Muscle layer of colon (tissue), 2 donors: ENCODE measurements around the gene PTPRT.

ENCODE experiments used
- H3K27ac ChIP-seq: one replicate; pipeline ENCODE4 v1.7.0; 2013; ENCODE audit warnings: low read depth, mild to moderate bottlenecking, low read length, moderate library complexity
- H3K27me3 ChIP-seq, 2 donors: one replicate each; pipeline ENCODE4 v1.7.0; 2013; ENCODE audit warnings: low read length in 2 of 2, mild to moderate bottlenecking in 2 of 2; ENCODE audit not compliant: insufficient read depth in 2 of 2, control insufficient read depth in 1 of 2
- H3K36me3 ChIP-seq: one replicate; pipeline ENCODE4 v1.7.0; 2013; ENCODE audit warnings: mild to moderate bottlenecking, low read length; ENCODE audit not compliant: insufficient read depth
- H3K4me1 ChIP-seq: one replicate; pipeline ENCODE4 v1.7.0; 2013; ENCODE audit warnings: mild to moderate bottlenecking, low read length; ENCODE audit not compliant: insufficient read depth
- H3K4me3 ChIP-seq, 2 donors: one replicate each; pipeline ENCODE4 v1.7.0; 2013; ENCODE audit warnings: low read length in 2 of 2, low read depth in 1 of 2, mild to moderate bottlenecking in 1 of 2, moderate library complexity in 1 of 2
- H3K9ac ChIP-seq: one replicate; pipeline ENCODE4 v1.7.0; 2013; ENCODE audit warnings: low read length
- H3K9me3 ChIP-seq: one replicate; pipeline ENCODE4 v1.7.0; 2013; ENCODE audit warnings: mild to moderate bottlenecking, low read length
- donor health status: abdominal sarcoma.
- donor health status: Adenocarcinoma of cecum.

PTPRT gene

GRCh38 chr20:42085366-42085765 is 1104.3 kb downstream of the PTPRT start:
- Histone ChIP-seq H3K4me1 (no peaks in the 10 kb centered on the region), H3K9ac (no peak overlapping the region), H3K27ac (no peak overlapping the region), H3K36me3 (no peaks in the 10 kb centered on the region), H3K9me3 (no peaks in the 10 kb centered on the region), H3K4me3 (no peak overlapping the region), H3K27me3 (no peaks in the 10 kb centered on the region)

DNA sequence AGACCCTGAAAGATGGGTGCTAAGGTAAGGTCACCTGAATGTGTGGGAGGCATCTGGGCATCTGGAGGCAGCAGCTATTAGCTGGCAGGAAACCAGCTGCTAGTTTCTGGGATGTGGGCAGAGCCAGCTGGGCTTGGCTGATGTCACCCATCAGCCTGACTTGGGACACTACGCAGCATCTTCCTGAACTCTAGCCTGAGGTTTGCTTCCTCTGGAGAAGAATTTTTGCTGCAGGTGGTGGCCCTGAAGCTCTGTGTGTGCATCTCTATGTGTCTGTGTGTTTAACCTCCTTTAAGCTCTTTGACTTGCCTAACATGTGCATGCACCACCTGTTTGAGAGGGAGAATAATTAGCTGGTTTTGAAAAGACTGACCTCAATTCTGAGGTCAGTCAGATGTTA is 1106.4 kb downstream of the PTPRT start:
- Histone ChIP-seq H3K9me3 (no peaks in the 10 kb centered on the region), H3K4me3 (no peak overlapping the region), H3K27ac (no peak overlapping the region), H3K4me1 (no peaks in the 10 kb centered on the region), H3K27me3 (no peaks in the 10 kb centered on the region), H3K9ac (no peak overlapping the region), H3K36me3 (no peaks in the 10 kb centered on the region)

GRCh38 chr20:42082611-42083010 is 1107.1 kb downstream of the PTPRT start:
- no peak overlapping the region for H3K27ac ChIP-seq

DNA sequence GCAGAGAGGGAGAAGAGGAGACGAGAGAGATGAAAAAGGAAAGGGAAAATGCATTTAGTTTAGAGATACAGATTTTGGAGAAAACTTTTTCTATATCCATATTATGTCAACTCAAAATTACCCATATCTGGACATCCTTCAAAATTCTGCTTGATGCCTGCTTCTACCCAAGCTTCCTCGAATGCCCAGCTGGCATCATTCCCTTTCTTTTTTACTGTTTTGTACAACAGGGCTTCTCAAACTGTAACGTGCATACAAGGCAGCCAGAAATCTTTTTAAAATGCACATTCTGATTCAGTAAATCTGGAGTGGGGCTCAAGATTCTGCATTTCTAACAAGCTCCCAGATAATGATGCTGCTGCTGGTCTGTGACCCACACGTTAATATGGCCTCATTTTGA is 1108.8 kb downstream of the PTPRT start:
- H3K9ac ChIP-seq = no peak overlapping the region
- H3K4me3 ChIP-seq = no peak overlapping the region
- H3K27ac ChIP-seq = no peak overlapping the region
- H3K27me3 ChIP-seq = no peaks in the 10 kb centered on the region
- H3K4me1 ChIP-seq = no peaks in the 10 kb centered on the region
- H3K36me3 ChIP-seq = no peaks in the 10 kb centered on the region
- no peaks in the 10 kb centered on the region for H3K9me3 ChIP-seq

More at GRCh38 chr20:42082611-42083010, 1107.1 kb downstream of the PTPRT start:
- H3K4me3 ChIP-seq = no peak overlapping the region
- H3K36me3 ChIP-seq = no peaks in the 10 kb centered on the region
- no peak overlapping the region for H3K9ac ChIP-seq
- H3K4me1 ChIP-seq = no peaks in the 10 kb centered on the region
- H3K9me3 ChIP-seq = no peaks in the 10 kb centered on the region
- no peaks in the 10 kb centered on the region for H3K27me3 ChIP-seq

DNA sequence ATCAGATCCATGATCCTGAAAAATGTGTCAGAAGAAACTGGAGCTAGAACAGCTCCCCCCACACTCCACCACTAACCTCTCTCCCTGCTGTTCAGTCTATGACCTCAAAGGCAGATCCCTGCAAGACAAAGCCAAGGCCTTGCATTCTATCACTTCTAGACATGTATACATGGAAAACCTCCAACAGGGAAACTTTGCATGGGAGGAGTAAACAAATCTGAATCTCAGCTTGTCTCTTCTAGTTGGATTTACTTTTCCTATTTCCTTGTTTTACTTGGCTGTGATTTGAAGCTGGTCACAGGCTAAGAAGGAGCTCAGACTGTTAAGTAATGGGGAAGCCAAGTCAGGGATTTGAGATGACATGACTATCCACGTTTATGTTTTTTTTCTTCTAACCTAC is 1114.8 kb downstream of the PTPRT start:
- H3K27me3 ChIP-seq = no peaks in the 10 kb centered on the region
- peaks cover 4% of the 10 kb centered on the region for H3K4me1 ChIP-seq
- no peaks in the 10 kb centered on the region for H3K36me3 ChIP-seq
- H3K27ac ChIP-seq = no peak overlapping the region
- no peak overlapping the region for H3K9ac ChIP-seq
- no peak overlapping the region for H3K4me3 ChIP-seq
- H3K9me3 ChIP-seq = no peaks in the 10 kb centered on the region

GRCh38 chr20:42067596-42067995 is 1122.1 kb downstream of the PTPRT start:
- Histone ChIP-seq H3K36me3 (no peaks in the 10 kb centered on the region), H3K9ac (no peak overlapping the region), H3K27me3 (no peaks in the 10 kb centered on the region), H3K27ac (no peak overlapping the region), H3K4me3 (no peak overlapping the region), H3K4me1 (no peaks in the 10 kb centered on the region), H3K9me3 (no peaks in the 10 kb centered on the region)

- no peaks in the 10 kb centered on the region for H3K36me3 ChIP-seq
- H3K4me1 ChIP-seq = no peaks in the 10 kb centered on the region
- H3K27me3 ChIP-seq = no peaks in the 10 kb centered on the region
- H3K9ac ChIP-seq = no peak overlapping the region
- no peaks in the 10 kb centered on the region for H3K9me3 ChIP-seq
- H3K27ac ChIP-seq = no peak overlapping the region
- H3K4me3 ChIP-seq = no peak overlapping the region
These were observed 1122.5 kb downstream of the PTPRT start for GRCh38 chr20:42067174-42067573.

DNA sequence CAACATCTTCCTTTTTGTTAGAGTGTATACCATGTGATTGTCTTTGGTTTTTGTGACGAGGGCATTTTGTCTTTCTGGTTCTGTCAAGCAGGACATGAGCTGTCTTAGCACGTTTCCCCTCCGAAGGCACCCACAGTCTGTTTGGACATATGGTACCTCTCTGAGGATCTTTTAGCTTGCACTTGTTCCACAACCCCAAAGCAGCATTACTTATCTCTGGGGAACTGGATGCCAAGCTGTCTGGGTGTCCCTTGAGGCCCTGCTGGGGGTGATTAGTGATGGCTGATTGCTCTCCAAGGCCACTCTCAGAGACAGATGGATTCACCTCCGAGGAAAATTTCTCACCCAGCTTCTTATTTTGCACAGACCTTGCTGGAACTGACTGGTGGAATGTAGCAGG is 1126.6 kb downstream of the PTPRT start:
- Histone ChIP-seq H3K4me1 (no peaks in the 10 kb centered on the region), H3K27me3 (no peaks in the 10 kb centered on the region), H3K27ac (no peak overlapping the region), H3K36me3 (no peaks in the 10 kb centered on the region), H3K4me3 (no peak overlapping the region), H3K9ac (no peak overlapping the region), H3K9me3 (no peaks in the 10 kb centered on the region)

GRCh38 chr20:42053350-42053749 is 1136.4 kb downstream of the PTPRT start:
- H3K27ac ChIP-seq = no peak overlapping the region
- H3K9ac ChIP-seq = no peak overlapping the region
- no peaks in the 10 kb centered on the region for H3K27me3 ChIP-seq
- H3K36me3 ChIP-seq = no peaks in the 10 kb centered on the region
- no peak overlapping the region for H3K4me3 ChIP-seq
- H3K4me1 ChIP-seq = no peaks in the 10 kb centered on the region
- no peaks in the 10 kb centered on the region for H3K9me3 ChIP-seq

- no peaks in the 10 kb centered on the region for H3K4me1 ChIP-seq
- no peaks in the 10 kb centered on the region for H3K36me3 ChIP-seq
- H3K27ac ChIP-seq = no peak overlapping the region
- no peaks in the 10 kb centered on the region for H3K27me3 ChIP-seq
- H3K9me3 ChIP-seq = no peaks in the 10 kb centered on the region
- no peak overlapping the region for H3K9ac ChIP-seq
- H3K4me3 ChIP-seq = no peak overlapping the region
These were observed 1137.8 kb downstream of the PTPRT start for GRCh38 chr20:42051921-42052320.

DNA sequence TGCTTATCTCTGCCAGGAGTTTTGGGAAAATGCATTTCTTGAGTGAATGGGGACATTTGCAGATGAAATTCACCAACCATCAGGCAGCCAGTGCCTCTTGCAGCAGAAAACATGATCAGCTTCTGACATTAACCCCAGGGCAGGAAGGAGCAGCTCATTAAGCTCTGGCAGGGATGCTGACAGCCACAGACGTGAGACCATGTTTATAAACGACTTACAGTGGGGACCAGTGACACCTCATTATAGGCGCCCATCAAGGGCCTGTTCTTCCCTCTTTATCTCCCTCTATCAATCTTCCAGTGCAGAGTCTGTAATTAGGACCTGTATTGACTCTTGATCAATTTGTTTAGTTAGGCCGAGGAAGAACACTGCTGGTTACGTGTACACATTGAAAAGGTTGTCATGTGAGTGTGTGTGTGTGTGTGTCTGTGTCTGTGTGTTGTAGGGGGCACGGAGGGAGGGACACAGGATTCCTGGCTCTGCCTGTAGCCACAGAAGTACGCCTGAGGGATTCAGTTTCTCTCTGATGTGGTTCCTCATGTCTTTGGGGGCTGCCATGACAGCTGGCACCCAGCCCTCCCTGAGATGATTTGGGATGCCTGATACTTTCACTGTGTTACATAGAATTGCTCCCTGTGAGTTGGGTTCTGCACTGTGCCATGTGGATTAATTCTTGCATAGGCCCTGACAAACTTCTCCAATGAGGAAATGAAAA is 1143.2 kb downstream of the PTPRT start:
- Histone ChIP-seq H3K27ac (no peak overlapping the region), H3K4me1 (no peaks in the 10 kb centered on the region), H3K27me3 (no peaks in the 10 kb centered on the region), H3K9ac (no peak overlapping the region), H3K4me3 (no peak overlapping the region), H3K9me3 (no peaks in the 10 kb centered on the region), H3K36me3 (no peaks in the 10 kb centered on the region)

GRCh38 chr20:42043921-42044320 is 1145.8 kb downstream of the PTPRT start:
- H3K27me3 ChIP-seq = no peaks in the 10 kb centered on the region
- H3K36me3 ChIP-seq = no peaks in the 10 kb centered on the region
- H3K4me1 ChIP-seq = no peaks in the 10 kb centered on the region
- H3K9ac ChIP-seq = no peak overlapping the region
- no peak overlapping the region for H3K4me3 ChIP-seq
- H3K27ac ChIP-seq = no peak overlapping the region
- no peaks in the 10 kb centered on the region for H3K9me3 ChIP-seq
